GM18909 (cell line): Measurements from ENCODE around the gene MPC1.

ENCODE experiments used
- ATAC-seq: cut with Tn5 transposase; IDR thresholded peaks from one replicate; pipeline ENCODE4 v1.9.1; 2021; ENCODE audit warnings: mild to moderate bottlenecking; ENCODE audit not compliant: unreplicated experiment, poor library complexity

Gene MPC1

DNA sequence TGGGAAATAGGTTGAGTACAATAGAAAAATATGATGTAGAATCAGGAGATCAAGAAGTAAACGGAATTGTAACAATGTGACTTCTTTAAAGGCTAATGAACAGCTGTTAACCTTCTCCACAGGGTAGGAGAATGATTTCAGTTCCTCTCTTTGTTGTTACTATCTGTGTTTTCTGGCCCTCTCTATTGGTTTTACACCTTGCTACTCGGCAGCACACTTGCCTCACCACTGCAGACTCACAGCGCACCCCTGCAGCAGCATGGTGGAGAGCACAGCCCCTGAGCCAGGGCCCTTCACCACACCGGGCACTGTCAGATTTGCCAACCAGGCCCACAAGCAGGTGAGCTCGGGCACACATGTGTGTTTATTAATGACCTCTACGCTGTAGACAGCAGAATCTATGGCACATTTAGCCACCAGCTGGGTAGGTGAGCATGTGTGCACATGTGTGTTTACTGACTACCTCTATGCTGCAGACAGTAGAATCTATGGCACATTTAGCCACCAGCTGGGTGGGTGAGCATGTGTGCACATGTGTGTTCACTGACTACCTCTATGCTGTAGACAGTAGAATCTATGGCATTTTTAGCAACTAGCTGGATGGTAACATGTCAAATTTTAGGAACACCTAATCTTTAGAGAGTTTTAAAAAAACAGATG, 57.2 kb downstream of the MPC1 start:
- ATAC-seq = peak; percentile 76

DNA sequence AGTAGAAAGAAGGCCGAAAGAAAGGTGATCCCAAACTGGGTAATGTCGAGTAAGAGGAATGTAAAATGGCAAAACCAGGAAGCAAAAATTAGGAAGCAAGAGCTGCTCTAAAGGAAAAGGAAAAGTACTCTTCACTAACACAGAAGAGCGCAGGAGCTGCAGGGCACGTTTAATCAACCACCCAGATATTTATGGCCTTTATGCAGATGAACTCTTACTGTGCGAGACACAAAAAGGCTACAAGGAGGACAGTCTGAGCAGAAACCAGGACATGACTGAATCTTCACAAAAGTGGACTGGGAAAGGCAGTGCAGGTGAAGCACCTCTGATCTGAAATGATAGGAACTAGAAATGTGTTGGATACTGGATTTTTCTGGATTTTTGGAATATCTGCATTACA, 59.3 kb downstream of the MPC1 start:
- ATAC-seq = no peak

DNA sequence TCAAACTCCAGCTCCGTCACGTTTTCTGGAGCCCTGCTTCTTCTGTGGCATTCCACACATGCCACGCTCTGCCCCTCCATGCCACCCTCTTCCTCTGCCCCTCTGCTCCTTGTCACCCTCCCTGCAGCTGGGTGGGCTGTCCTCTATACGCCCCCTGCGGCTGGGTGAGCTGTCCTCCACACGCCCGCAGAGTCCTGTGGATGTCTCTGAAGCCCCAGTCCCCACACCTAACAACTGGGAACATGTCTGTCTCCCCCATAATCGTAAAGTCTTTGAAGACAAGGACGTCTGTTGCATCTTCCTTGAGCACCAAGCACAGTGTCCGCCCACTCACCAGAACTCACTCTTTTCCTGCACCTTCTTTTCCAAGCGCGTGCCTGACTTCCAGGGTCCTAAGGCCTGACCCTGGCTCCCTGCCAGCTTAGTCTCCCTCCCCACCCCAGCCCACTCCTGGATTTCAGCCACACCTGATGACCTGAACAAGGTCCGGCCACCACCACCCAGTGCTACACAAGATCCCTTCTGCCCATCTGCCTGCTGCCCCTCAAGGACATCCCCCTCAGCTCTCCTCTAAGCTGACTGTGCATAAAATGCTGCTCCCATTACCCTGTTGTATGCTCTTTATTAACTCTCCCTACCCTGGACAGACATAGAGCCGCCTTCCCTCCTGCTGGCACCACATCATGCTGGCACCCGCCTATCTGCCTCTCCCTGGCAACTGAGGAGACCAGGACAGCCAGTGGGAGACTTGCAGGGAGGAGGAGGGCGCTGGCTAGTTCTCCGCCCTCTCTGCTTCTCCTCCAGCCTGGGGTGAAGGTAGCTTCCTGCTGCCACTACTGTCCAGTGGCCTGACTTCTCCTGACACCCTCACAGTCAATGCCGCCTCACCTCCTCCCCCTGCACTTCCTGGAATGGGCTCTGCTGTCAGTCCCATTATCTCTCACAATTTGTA, 63.8 kb downstream of the MPC1 start:
- ATAC-seq = no peak

DNA sequence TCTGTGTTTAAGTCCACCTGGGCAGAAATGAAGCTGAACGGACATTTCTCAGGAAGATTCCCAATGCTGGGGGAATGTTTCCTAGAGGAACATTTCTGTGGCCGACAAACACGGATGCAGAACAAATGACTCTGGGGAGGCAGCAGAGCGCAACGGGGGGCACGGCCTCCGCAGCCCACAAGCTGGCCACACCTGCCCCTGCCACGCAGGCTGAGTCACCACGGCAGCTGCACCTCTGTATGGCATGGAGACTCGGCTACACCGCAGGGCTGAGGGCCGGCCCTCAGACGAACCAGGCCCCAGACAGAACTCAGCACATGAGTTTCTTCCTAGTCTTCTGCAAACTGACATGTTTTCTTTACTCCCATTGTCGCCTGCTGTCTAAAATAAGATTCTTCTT, 64.5 kb downstream of the MPC1 start:
- no peak for ATAC-seq

DNA sequence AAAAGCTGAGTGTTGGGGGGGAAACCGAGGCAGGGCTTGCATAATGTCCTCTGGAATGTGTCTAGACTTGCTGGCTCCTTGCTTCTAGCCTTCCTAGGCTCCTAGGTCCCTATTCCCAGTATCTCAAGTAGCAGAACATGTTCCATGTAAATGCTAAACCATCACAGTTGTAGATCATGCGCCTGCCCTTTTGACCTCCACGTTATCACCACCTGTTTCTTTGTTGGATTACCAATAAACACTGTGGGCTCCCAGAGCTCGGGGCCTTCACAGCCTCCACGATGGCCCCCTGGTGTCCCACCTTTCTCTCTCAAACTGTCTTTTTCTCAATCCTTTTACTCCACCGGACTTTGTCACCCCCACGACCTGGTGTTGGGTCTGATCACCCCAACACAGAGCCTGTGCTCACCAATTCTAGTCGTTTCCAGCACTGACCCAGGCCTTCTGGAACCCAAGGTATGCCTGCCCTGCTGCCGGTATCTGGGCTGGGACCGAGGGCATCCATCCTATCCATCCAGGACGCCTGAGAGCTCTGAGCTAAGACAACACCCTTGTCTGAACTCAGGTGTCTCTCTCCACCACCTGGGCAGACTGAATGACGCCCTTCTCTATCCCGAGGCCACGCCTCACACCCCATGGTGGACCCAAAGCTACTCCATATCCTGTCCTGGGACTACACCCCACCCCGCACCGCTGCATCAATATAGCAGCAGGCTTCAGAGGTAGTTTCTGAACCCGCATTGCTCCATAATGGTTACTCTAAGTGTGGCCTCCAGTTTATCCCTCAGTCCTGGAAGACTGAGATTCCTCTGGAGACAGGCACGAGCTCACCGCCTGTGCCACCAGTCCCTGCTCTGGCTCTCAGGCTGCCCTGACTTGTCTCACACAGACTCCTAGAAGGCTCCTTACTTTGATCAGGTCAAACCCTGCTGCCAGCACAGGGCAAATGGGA, 65.2 kb downstream of the MPC1 start:
- ATAC-seq = no peak

DNA sequence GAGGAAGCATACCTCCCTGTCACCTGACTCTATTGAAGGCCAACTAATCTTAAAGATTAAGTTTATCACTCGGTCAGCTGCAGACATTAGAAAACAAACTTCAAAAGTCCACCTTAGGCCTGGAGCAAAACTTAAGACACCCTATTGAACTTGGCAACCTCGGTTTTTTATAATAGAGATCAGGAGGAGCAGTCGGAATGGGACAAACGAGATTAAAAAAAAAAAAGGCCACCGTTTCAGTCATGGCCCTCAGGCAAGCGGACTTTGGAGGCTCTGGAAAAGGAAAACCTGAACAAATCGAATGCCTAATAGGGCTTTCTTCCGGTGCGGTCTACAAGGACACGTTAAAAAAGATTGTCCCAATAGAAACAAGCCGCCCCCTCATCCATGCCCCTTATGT, 67.3 kb downstream of the MPC1 start:
- no peak for ATAC-seq
